NT2/D1 (cell line): Measurements from ENCODE around the gene CYP2R1.

Experiments
- SUZ12 ChIP-seq: IDR thresholded peaks from 2 replicates; pipeline ENCODE4 v1.6.1; 2011; ENCODE audit not compliant: insufficient read length, insufficient read depth; ENCODE audit errors: extremely low read depth
- YY1 ChIP-seq: IDR thresholded peaks from 2 replicates; pipeline ENCODE4 v1.6.1; 2011; ENCODE audit not compliant: insufficient read length, insufficient read depth
- ZNF274 ChIP-seq: IDR thresholded peaks from 2 replicates; pipeline ENCODE4 v1.6.1; 2011; ENCODE audit warnings: mild to moderate bottlenecking, low read depth, low read length

- no peak for TF ChIP-seq YY1
- TF ChIP-seq ZNF274, result no peak
- TF ChIP-seq SUZ12, result no peak
Observed at GRCh38 chr11:14907411-14908213, 15.6 kb upstream of the CYP2R1 start.
